Fibroblast of pulmonary artery (primary cell): ENCODE results near the gene KAT2A.
A peak's percentile ranks its signal among the peaks of the same experiment; 100 is the strongest.

Experiments used
- DNase-seq: peaks from one replicate; pipeline ENCODE4 v3.0.0-alpha.2; 2010; ENCODE audit warnings: low read depth
- H3K4me3 ChIP-seq: replicated peaks from 2 replicates; pipeline ENCODE4 v1.5.1; 2011; ENCODE audit warnings: low read depth, mild to moderate bottlenecking, control low read depth, low read length, moderate library complexity
- TF ChIP-seq, protein P1 (sequence below): IDR thresholded peaks from 2 replicates; pipeline ENCODE4 v1.5.1; 2011; ENCODE audit warnings: mild to moderate bottlenecking, control low read depth, low read length, inconsistent platforms; ENCODE audit errors: missing control alignments

Gene KAT2A

DNA sequence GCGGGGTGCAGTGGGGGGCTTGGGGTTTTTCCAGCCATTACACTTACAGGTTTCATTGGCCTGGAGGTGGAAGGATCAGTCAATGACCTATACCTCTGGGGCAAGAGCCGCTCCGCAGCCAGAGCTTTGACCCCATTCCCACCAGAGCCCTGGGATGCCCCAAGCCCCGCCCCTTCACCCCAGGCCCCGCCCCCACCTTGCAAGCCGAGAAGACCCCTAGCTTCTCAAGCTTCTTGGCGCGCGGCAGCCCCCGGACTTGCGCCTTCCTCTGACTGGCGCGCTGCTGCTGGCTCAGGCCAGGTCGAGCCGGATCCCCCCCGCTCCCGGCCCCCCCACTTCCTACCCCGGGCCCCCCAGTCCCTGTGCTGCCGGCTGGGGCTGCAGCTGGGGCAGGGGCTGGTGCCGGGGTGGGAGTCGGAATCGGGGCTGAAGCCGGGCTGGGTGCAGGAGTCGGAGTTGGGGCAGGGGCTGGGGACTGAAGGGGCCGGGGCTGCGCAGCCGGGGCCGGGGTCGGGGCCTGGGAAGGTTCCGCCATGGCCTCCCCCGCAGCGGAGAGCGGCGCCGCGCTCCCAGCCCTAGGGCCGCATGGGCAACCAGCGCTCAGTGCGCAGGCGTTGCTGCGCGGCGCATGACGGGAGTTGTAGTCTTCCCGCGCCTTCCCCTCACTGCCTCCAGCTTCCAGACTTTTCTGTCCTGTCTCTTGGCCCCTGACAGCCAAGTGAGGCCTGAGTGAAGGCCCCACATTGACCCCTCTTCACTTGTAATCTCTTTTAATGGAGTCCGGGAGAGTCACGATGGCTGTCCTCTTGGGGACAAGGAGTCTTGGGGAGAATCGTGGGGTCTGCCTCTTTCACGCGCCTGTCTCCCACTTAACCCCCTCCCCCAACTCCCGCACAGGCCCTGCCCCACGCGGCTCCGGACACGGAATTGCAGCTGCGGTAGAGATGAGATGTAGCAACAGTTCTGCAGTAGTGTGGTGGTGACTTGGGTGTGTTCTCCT, at the start of gene KAT2A:
TSS of gene KAT2A (minus strand) at position 598 of the 1,000 bp plus-strand sequence. CDS start at position 535, 63 bp downstream.
- TF ChIP-seq, protein P1, sequence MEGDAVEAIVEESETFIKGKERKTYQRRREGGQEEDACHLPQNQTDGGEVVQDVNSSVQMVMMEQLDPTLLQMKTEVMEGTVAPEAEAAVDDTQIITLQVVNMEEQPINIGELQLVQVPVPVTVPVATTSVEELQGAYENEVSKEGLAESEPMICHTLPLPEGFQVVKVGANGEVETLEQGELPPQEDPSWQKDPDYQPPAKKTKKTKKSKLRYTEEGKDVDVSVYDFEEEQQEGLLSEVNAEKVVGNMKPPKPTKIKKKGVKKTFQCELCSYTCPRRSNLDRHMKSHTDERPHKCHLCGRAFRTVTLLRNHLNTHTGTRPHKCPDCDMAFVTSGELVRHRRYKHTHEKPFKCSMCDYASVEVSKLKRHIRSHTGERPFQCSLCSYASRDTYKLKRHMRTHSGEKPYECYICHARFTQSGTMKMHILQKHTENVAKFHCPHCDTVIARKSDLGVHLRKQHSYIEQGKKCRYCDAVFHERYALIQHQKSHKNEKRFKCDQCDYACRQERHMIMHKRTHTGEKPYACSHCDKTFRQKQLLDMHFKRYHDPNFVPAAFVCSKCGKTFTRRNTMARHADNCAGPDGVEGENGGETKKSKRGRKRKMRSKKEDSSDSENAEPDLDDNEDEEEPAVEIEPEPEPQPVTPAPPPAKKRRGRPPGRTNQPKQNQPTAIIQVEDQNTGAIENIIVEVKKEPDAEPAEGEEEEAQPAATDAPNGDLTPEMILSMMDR = no peak
- DNase-seq = peak; percentile 83
- H3K4me3 ChIP-seq = peak within 1 kb of the TSS; percentile 59

DNA sequence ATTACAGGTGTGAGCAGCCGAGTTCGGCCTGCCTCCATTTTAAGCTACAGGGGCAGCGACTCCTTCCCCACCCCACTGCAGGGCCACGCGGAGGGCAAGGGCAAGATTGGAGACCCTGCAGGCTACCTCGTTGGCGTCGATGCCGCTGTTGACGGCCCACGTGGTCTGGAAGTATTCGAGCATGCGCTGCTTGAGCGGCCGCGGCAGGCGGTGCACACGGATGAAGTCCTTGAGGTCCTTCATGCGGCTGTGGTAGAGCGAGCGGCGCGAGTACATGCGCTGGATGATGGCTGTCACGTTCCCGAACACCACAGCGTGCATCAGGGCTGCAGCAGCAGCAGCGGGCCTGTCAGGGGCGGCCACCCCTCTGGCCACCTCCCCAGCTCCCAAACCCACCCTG, 48.2 kb upstream of the KAT2A start:
- TF ChIP-seq, protein P1 = no peak
- DNase-seq = no peak

DNA sequence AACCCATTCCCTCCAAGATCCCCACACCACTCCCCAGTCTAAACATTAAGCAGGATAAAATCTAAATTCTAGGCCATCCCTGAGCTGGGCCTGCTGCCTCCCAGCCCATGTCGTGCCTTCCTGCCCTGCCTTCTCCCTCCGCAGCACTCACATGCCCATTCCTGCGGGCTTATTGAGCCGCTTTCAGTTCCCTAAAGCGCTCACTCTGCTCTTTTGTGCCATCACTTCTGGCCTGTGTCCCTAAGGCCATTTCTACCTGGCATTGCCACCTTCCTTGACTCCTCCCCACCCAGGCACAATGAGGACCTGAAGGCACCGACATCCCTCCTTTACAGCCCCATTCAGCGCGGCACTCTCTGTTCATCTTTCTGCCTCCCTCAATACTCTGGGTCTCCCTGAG, 46.6 kb upstream of the KAT2A start:
- DNase-seq = no peak

More for the DNA sequence above, 48.2 kb upstream of the KAT2A start:
- no peak overlapping the region for H3K4me3 ChIP-seq

DNA sequence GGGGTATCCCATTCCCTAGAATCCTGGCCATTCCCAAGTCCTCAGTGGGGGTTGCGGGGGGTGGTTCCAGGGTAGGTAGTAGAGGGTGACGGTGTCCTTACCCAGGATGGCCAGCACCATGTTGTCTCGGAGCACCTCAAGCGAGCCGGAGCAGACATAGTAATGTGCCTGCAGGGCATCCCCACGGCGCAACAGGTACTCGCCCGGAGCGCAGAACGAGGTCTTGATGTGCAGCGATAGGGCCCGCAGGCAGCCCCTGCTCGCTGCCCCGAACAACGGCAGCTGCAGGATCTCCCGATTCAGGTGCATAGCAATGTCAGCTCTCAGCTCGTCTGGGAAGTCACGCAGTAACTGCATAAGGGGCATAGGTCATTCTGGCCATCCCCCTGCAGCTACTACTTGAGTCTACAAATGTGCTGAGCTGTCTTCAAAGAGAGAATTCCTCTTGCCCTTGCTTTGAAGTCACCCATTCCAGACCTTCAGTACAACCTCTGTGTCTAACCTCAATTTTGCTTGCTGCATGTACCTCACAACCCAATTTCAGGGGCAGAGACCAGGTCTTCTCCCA, 45.1 kb upstream of the KAT2A start:
- no peak overlapping the region for H3K4me3 ChIP-seq
- TF ChIP-seq, protein P1 = no peak

More for the DNA sequence above, 46.6 kb upstream of the KAT2A start:
- H3K4me3 ChIP-seq = no peak overlapping the region
- TF ChIP-seq, protein P1 = no peak

DNA sequence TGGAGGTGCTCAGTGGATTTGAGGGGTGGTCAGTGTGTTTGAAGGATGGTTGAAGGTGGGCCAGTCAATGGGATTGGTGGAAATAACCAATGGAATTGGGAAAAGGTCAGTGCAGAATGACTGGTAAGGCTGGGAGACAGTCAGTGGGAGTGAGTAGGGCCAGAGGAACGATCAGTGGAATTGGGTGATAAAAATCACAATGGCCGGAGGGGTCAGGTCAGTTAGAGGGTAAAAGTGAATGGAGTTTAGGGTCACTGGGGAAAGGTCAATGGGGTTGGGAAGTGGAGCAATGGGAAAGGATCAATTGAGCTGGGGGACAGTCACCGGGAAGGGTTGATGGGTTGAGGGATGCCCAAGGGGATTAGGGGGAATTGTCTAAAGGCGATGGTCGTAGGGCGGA, 44.6 kb upstream of the KAT2A start:
- H3K4me3 ChIP-seq = no peak overlapping the region
- DNase-seq = no peak
- TF ChIP-seq, protein P1 = no peak

More for the DNA sequence above, 45.1 kb upstream of the KAT2A start:
- DNase-seq = no peak

DNA sequence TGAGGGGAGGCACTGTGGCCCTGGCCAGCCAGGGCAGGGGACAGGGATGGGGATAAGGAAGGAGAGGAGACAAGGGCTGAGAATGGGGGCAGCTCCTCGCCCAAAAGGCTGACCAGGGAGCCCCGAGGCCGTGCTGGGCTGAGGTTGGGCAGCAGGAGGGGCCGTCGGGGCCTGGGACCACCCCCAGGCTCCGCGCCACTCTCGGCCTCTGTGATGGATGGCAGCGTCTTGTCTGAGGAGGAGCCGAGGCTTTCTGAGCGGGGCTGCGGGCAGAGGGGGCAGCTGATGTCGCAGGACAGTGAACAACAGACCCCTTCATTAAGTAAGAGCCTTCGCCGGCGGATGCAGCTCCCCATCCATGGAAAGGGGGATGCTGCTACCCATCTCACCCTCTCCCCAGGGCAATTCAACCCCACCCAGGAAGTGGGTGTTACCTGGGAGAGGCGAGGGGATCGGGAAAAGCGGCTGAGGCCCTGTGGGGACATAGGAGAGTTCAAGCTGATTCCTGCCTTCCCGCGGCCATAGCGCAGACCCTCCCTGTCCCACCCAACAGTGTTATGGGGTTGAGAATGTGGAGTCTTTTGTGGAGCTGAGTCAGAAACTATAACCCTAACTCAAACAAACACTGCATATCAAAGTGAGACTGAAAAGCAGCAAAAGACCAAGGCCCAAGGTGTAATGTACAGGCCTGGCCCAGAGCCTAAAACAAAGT, 42.7 kb upstream of the KAT2A start:
- no peak overlapping the region for H3K4me3 ChIP-seq
- TF ChIP-seq, protein P1 = no peak
- no peak for DNase-seq
